ENCODE data around the gene ASCC1. TPM values are rescaled to one million over a fixed set of nuclear protein-coding genes. Genes with fewer than 3 reads are reported as not detected.

The ASCC1 gene
- total and polyA plus RNA-seq, 2 experiments from 2014 or later = 25.2 to 30.0 TPM

DNA sequence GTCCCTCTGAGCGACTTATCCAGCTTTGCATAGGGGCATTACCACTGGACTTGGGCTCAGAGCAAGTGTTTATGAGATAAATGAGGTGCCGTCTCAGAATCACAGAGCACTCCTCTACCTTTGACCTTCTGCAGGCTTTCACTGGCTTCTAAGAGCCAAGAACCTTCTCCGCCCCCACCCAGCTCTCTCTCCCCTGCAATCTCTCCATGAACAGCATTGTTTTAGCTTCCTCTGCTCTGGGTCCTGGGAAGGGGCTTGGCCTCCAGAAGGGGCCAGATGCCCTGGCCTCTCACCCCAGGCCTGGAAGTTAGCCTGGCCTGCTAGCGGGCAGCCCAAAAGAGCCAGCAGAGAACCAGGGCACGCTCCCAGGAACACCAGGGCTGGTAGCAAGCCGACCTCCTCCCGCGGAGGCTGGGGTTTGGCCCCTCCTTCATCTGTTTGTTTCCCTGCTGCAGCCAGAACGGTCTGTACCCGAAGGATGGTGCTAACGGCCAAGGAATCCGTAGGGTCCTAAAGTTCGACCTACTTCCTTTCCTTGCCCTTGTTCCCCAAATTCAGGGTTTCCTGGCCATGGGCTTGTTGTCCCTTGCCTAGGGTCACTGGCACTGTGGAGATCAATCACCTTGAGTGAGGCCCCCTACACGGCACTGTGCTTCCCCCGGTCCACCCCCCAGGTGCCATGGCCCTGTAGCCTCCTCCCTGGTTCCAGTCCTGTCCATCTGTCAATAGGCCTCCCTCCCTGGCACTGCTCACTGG is 38.9 kb upstream of the ASCC1 start:
- peaks cover 18% of the 10 kb centered on the region for H3K4me1 ChIP-seq (ENCODE audit: insufficient read depth)
- TF ChIP-seq EZH2 (IDR thresholded peaks at IDR 0.05; ENCODE audit: insufficient read depth, poor library complexity, severe bottlenecking) = no peak
- TF ChIP-seq EZH2phosphoT487 (IDR thresholded peaks at IDR 0.05; ENCODE audit: insufficient read depth, low read depth) = no peak
- peak; percentile 80 for DNase-seq
- peak overlapping the region; percentile 67 for H3K9ac ChIP-seq
- no peaks in the 10 kb centered on the region for H3K79me2 ChIP-seq (ENCODE audit: insufficient read depth)
- no peaks in the 10 kb centered on the region for H3K36me3 ChIP-seq (ENCODE audit: low read depth)
- H3K9me3 ChIP-seq (ENCODE audit: low read depth) = no peaks in the 10 kb centered on the region
- no peaks in the 10 kb centered on the region for H3F3A ChIP-seq (ENCODE audit: insufficient read depth)
- in situ Hi-C loops (cut with MboI) = loop anchor here (5.0 kb wide), 1 partner anchor 72 kb away; no protein-coding TSS in a partner anchor
- H2AFZ ChIP-seq = peak overlapping the region; percentile 99
- H3K4me2 ChIP-seq (ENCODE audit: unreplicated experiment) = peak overlapping the region; percentile 77
- WGBS, 2 experiments (ENCODE audit: low coverage in 1 of 2, low lambda C conversion rate in 2 of 2, missing lambda C conversion rate in 2 of 2) = 11 to 12% methylated on average over 13 to 15 of the region's 15 CpGs
- H3K27me3 ChIP-seq (replicated peaks; ENCODE audit: insufficient read depth) = no peaks in the 10 kb centered on the region
- no peaks in the 10 kb centered on the region for H3K9me2 ChIP-seq (ENCODE audit: insufficient read depth)
- peak overlapping the region; percentile 54 for H3K4me3 ChIP-seq
- H3K27ac ChIP-seq = no peak overlapping the region
- no peaks in the 10 kb centered on the region for H4K20me1 ChIP-seq (ENCODE audit: insufficient read depth)

DNA sequence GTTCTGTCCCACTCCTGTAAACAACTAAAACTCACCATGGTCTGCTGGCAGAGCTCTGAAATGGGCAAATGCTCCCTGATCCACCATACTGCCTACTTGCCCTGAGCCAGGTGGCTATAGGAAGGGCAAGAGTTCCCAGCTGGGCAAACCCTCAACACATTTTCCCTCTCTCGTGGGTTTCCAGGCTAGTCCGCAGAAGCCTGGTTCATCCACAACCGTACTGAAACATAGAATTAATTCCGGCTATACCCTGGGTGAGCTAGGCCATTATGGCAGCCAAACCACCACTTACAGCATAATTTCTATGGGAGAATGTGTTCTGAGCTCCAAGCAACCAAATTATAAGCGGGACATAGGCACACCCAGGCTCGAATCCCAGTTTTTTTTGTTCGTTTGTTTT is 37.5 kb upstream of the ASCC1 start:
- no peaks in the 10 kb centered on the region for H3K9me3 ChIP-seq (ENCODE audit: low read depth)
- H3K27me3 ChIP-seq (replicated peaks; ENCODE audit: insufficient read depth) = no peaks in the 10 kb centered on the region
- H3K4me1 ChIP-seq (ENCODE audit: insufficient read depth) = peaks cover 13% of the 10 kb centered on the region
- H2AFZ ChIP-seq = peak overlapping the region; percentile 51; the same call in 1 of the 2 replicates
- DNase-seq = no peak
- H3K9me2 ChIP-seq (ENCODE audit: insufficient read depth) = no peaks in the 10 kb centered on the region
- no peak overlapping the region for H3K4me3 ChIP-seq
- TF ChIP-seq EZH2phosphoT487 (IDR thresholded peaks at IDR 0.05; ENCODE audit: insufficient read depth, low read depth) = no peak
- no peak for TF ChIP-seq EZH2 (IDR thresholded peaks at IDR 0.05; ENCODE audit: insufficient read depth, poor library complexity, severe bottlenecking)
- in situ Hi-C loops (cut with MboI) = loop anchor here (5.0 kb wide), 1 partner anchor 74 kb away; no protein-coding TSS in a partner anchor
- H3K79me2 ChIP-seq (ENCODE audit: insufficient read depth) = no peaks in the 10 kb centered on the region
- H3K4me2 ChIP-seq (ENCODE audit: unreplicated experiment) = no peak overlapping the region
- no peaks in the 10 kb centered on the region for H4K20me1 ChIP-seq (ENCODE audit: insufficient read depth)
- no peaks in the 10 kb centered on the region for H3K36me3 ChIP-seq (ENCODE audit: low read depth)
- H3F3A ChIP-seq (ENCODE audit: insufficient read depth) = no peaks in the 10 kb centered on the region
- H3K27ac ChIP-seq = no peak overlapping the region
- 51 to 56% methylated on average over 7 of the region's 7 CpGs for WGBS, 2 experiments (ENCODE audit: low coverage in 1 of 2, low lambda C conversion rate in 2 of 2, missing lambda C conversion rate in 2 of 2)
- no peak overlapping the region for H3K9ac ChIP-seq

DNA sequence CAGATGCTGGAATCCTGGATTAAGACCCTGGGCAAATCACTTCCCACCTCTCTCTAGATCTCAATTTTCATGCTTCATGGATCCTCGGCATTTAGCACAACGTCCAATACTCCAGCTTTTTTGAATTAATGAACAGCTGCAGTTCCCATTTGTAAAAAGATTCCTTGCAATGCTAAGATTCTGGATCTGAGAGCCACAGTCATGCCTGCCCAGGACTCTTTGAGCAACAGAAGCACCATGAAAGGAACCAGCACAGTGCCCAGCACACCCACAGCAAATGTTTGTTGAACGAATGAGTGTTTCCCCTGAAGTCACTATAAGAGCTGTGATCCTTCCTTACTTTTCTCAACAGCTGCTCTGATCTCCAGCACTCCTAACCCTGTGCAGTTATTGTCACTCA is 36.9 kb upstream of the ASCC1 start:
- H3K4me1 ChIP-seq (ENCODE audit: insufficient read depth) = peaks cover 16% of the 10 kb centered on the region
- no peaks in the 10 kb centered on the region for H3K36me3 ChIP-seq (ENCODE audit: low read depth)
- H3F3A ChIP-seq (ENCODE audit: insufficient read depth) = no peaks in the 10 kb centered on the region
- in situ Hi-C loops (cut with MboI) = loop anchor here (5.0 kb wide), 1 partner anchor 74 kb away; no protein-coding TSS in a partner anchor
- no peaks in the 10 kb centered on the region for H4K20me1 ChIP-seq (ENCODE audit: insufficient read depth)
- H3K4me3 ChIP-seq = no peak overlapping the region
- H3K27me3 ChIP-seq (replicated peaks; ENCODE audit: insufficient read depth) = no peaks in the 10 kb centered on the region
- WGBS, 2 experiments (ENCODE audit: low coverage in 1 of 2, low lambda C conversion rate in 2 of 2, missing lambda C conversion rate in 2 of 2) = 35 to 44% methylated on average over 3 of the region's 3 CpGs
- H3K9me3 ChIP-seq (ENCODE audit: low read depth) = no peaks in the 10 kb centered on the region
- no peaks in the 10 kb centered on the region for H3K79me2 ChIP-seq (ENCODE audit: insufficient read depth)
- H3K4me2 ChIP-seq (ENCODE audit: unreplicated experiment) = no peak overlapping the region
- H3K9ac ChIP-seq = no peak overlapping the region
- no peak for DNase-seq
- TF ChIP-seq EZH2 (IDR thresholded peaks at IDR 0.05; ENCODE audit: insufficient read depth, poor library complexity, severe bottlenecking) = no peak
- TF ChIP-seq EZH2phosphoT487 (IDR thresholded peaks at IDR 0.05; ENCODE audit: insufficient read depth, low read depth) = no peak
- no peaks in the 10 kb centered on the region for H3K9me2 ChIP-seq (ENCODE audit: insufficient read depth)
- H2AFZ ChIP-seq = peak overlapping the region; percentile 51
- H3K27ac ChIP-seq = no peak overlapping the region

DNA sequence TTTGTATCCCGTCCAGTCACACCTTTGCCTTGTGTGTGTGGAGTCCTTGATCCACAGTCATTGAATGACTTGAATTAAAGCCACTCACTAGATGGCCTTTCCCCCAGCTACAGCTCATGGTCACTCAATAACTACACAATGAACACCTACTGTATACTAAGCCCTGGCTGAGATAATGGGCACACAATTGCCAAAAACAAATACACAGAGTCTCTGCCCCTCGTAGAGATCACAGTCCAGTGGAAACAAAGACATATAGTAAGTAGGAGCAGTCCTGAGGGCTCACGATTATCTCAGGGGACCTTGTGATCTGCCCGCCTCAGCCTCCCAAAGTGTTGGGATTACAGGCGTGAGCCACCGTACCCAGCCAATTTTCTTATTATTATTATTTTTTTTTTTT is 35.6 kb upstream of the ASCC1 start:
- no peak for TF ChIP-seq EZH2phosphoT487 (IDR thresholded peaks at IDR 0.05; ENCODE audit: insufficient read depth, low read depth)
- TF ChIP-seq EZH2 (IDR thresholded peaks at IDR 0.05; ENCODE audit: insufficient read depth, poor library complexity, severe bottlenecking) = no peak
- Histone ChIP-seq H2AFZ (no peak overlapping the region), H3K27ac (no peak overlapping the region), H3K9me2 (ENCODE audit: insufficient read depth) (no peaks in the 10 kb centered on the region), H3K4me3 (no peak overlapping the region), H3K36me3 (ENCODE audit: low read depth) (no peaks in the 10 kb centered on the region), H3K9ac (no peak overlapping the region), H3K9me3 (ENCODE audit: low read depth) (no peaks in the 10 kb centered on the region), H3K27me3 (replicated peaks; ENCODE audit: insufficient read depth) (no peaks in the 10 kb centered on the region), H3K4me1 (ENCODE audit: insufficient read depth) (peaks cover 16% of the 10 kb centered on the region), H3K79me2 (ENCODE audit: insufficient read depth) (no peaks in the 10 kb centered on the region), H3K4me2 (ENCODE audit: unreplicated experiment) (no peak overlapping the region), H4K20me1 (ENCODE audit: insufficient read depth) (no peaks in the 10 kb centered on the region), H3F3A (ENCODE audit: insufficient read depth) (no peaks in the 10 kb centered on the region)
- WGBS, 2 experiments (ENCODE audit: low coverage in 1 of 2, low lambda C conversion rate in 2 of 2, missing lambda C conversion rate in 2 of 2) = 76 to 86% methylated on average over 6 of the region's 6 CpGs
- no peak for DNase-seq
- in situ Hi-C loops (cut with MboI) = loop anchor here (5.0 kb wide), 1 partner anchor 76 kb away; no protein-coding TSS in a partner anchor

Measured in GM23248 (cell line).